Stimulated activated CD4-positive, alpha-beta T cell treated with anti-CD3 and anti-CD28 coated beads, Interleukin-15, amount 100 ng/mL, for 24 hours (primary cell): ENCODE data around the gene KCNB1.
"Not testable (repeated sequence)": the region's sequence is repeated elsewhere in the genome, so short reads cannot be mapped to it uniquely, and the experiment has no call there.

Experiments used
- DNase-seq: peaks from one replicate; pipeline ENCODE4 v3.0.0-alpha.2; 2020

Gene KCNB1

GRCh38 chr20:49431329-49431728 lies 51.1 kb downstream of the KCNB1 start:
- no peak for DNase-seq

DNA sequence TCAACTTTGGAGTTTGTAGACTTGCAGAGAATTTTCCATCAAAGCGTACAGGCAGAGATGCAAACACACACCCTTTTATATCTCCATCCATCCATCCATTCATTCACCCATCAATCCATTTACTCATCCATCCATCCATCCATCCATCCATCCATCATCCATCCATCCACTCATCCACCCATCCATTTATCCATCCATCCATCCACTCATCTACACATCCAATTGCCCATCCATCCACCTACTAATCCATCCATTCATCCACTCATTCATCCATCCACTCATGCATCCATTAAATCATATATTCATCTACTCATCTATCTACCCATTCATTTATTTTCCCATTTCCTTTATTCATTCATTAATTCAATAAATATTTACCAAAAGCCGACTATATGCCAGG lies 52.1 kb downstream of the KCNB1 start:
- DNase-seq: no peak

DNA sequence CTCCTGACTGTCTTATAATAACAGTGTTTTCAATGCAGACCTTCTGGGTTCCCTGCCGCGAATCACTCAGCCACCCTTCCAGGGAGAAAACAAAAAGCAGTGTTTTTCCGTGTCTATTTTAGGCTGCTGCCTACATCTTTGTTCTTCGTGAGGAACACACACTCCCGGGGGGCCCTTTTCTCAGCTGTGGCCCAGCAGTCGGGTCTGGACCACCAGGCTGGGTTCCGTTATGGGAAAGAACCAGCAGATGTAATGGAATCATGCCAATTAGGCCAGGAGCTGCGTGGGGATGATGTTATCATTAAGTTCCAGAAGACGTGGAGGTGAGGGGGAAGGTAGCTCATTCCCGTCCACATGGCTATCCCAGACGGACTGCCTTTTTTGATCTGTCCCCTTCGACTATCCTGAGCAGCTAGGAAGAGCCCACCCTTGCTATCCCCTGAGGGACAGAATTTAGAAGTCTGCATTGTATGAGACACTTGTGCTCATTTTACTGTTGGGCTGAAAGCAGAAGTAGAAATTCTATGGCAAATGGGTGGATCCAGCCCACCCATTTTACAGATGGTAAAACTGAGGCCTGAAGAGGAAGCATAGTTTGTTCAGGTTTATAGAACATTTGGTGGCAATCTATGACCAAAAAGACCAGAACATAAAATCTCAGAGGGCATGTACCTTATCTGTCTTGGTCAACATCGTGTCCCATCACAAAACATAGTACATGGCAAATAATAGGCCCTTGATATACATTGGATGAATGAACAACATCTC lies 54.5 kb downstream of the KCNB1 start:
- DNase-seq: no peak

DNA sequence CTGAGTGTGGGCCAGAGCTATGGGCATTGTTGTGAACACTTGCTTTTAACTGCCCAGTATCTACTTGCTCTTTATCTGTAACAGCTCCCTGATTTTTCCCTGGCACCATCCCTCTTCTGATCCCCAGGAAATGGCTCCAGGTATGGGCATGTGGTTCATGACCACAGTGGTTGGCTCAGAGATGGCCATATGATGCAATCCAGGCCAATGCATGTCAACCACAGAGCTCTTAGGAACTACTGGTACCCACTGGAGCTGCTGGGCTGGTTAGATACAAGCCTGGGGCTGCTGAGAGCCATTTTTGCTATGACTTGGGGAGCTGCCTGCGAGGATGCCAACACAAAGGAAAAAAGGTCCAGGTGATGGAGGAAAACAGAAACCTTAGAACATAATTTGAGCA lies 55.6 kb downstream of the KCNB1 start:
- no peak for DNase-seq

DNA sequence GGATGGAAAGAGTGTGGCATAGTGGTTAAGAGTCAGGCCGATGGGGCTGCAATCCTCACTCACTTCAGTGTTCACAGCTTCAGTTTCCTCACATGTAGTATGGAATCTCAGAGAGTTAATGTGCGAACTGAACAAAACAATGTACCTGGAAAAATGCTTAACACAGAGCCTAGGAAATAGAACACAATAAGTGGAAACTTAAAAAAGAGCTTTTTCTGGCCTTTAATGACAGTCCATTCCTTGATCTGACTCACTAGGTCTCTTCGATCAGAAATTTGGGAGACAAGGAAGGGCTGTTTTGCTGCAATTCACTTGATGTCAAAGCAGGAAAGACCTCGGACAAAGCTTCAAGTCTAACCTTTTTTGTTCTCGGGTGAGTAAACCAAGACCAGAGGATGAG lies 56.1 kb downstream of the KCNB1 start:
- no peak for DNase-seq

DNA sequence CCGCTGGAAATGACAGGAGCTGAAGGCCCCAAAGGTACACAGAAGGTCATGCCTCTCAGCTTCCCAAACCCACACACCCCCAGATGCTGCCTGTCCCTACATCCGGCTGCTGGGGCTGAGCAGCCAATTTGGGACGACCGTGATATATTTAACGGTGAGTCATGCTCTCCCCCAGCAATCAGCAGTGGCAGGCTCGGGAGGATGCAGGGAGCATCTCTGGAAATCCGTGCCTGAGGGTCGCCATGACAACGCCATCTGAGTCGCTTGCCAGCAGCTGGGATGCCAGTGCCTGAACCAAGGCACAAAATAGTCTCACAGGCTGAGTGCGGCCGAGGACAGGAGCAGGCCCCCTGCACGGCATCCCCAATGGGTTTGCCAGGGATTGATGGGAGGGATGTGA lies 57.9 kb downstream of the KCNB1 start:
- no peak for DNase-seq

GRCh38 chr20:49422161-49422560 lies 60.3 kb downstream of the KCNB1 start:
- no peak for DNase-seq

DNA sequence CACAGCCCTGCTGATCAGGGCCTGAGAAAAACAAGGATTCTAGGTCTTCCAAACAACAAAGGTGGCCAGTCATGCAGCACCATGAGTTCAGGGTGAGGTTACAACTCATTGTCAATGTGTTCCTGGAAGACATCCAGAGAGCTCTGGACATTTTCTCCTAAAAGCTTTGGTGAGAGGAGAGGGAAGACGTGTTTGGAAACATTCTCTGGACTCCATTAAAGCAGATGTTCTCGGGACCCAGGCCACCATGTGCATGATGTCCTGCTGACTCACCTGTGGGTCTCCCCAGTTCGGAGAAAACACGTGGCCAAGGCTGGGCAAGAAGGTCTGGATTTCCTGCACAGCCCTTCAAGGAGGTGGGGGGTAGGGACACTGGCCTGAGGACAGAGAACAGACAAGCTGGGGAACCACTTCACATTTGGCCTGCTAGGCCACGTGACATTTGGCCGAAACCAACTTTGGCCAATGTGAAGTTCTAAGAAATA lies 61.6 kb downstream of the KCNB1 start:
- no peak for DNase-seq

DNA sequence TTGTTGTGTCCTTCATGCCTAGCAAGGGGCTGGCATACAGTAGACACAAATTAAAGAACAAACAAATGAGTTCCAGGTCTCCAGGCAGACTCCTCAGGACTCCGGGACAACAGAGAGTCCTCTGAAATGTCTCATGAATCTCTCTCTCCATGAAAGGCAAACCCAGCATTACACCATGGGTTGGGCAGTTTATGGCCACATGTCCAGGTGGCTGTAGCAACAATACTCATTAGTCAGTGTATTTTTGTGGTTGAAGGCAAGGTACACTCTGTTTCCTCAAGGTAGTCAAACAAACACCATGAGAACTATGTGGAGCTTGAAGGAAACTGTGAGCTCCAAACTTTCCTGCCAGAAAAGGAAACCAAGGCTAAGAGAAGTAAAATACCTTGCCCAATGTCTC lies 62.2 kb downstream of the KCNB1 start:
- no peak for DNase-seq

DNA sequence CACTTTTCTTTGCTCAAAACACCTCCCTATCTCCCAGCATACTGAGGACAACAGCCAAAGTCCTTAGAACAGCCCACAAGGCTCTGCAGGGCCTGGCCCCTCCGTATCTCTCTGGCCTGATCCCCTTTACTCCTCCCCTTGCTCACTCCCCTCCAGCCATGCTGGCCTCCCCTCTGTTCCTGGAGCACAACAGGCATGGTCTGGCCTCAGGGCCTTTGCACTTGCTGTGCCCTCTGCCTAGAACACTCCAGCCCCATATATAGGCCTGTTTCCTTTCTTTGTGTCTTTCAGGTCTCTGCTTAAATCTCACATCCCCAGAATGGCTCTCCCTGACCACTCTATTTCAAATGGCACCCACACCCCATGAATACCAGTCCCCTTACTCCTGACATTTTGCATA lies 62.7 kb downstream of the KCNB1 start:
- DNase-seq: no peak

DNA sequence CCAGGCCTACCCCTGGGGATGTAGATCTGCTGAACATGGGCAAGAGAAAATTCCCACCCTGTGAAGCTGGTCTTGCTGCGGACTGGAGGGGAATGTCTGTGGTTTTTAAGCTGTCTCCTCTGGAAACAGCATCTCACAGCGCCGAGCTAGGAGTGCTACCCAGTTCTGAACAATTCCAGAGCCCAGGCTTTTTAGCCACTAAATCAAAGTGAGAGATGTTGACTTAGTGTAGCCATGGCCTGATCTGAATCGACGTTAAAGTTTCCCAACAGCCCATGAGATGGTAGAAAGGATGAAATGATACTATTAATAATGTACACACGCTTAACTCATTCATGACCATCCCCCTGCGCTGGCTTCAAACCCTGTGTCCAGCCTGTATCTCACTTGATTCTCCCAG lies 63.7 kb downstream of the KCNB1 start:
- DNase-seq: no peak

DNA sequence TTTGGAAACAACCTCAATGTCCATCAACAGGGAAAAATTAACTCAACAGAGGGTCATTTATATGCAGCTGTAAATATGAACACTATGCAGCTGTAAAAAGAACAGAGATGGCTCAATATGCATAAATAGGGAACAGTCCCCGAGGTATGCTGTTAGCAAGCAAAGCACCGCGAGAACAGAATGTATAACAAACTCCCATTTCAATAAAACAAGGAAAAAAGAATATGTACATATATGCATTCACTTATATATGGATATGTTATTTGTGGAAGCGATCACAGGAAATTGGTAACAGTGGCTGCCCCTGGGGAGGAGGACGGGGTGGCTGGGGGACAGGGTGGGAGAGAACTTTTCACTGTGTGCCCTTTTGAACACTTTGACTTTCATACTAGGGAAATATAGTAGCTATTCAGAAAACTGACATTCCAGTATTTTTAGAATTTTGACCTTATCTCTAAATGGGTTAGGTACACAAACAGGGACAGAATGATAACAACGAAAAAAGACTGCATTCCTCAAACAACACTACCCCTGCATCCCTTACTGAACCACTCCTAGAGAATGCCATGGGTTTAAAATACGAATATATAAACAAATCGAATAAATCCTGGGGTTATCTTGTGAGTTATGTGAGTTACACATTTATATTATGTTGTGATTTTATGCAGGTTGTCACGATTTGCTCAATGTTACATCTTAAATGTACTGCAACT lies 64.5 kb downstream of the KCNB1 start:
- no peak for DNase-seq

DNA sequence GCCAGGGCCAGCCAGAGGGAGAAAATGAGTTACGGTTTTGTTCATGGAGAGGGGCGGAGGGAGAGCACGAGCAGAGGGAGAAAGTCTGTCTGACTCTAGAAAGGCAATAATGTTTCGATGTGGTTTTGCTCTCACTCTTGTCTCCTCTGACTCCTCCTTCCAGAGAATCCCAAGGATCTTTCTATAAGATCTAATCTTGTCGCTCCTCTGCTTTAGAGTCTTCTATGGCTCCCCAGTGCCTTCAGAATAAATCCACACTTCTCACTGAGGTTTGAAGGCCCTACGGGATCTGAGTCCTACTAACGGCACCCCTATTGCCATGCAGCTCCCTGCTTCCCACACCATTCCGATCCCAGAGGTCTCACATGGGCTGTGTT lies 66.8 kb downstream of the KCNB1 start:
- no peak for DNase-seq

GRCh38 chr20:49415005-49415667 lies 67.3 kb downstream of the KCNB1 start:
- DNase-seq: no peak

DNA sequence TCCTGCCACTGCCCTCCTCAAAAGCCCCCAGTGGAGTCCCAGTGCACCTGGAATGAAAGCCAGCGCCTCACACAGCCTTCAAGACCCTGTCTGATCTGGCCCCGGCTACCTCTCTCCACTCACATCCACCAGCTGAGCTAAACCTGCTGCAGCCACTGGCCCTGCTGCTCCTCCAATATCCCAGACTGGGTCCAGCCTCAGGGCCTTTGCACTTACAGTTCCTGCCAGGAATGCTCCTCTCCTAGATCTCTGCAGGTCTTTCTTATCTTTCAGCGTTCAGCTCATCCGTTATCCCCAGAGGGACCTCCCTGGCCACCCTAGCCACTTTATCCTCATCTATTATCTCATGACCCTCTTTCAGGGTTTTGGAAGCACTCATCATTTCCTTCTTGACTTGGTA lies 68.8 kb downstream of the KCNB1 start:
- DNase-seq: no peak

- no peak for DNase-seq
These were observed 69.5 kb downstream of the KCNB1 start for GRCh38 chr20:49412953-49413352.

DNA sequence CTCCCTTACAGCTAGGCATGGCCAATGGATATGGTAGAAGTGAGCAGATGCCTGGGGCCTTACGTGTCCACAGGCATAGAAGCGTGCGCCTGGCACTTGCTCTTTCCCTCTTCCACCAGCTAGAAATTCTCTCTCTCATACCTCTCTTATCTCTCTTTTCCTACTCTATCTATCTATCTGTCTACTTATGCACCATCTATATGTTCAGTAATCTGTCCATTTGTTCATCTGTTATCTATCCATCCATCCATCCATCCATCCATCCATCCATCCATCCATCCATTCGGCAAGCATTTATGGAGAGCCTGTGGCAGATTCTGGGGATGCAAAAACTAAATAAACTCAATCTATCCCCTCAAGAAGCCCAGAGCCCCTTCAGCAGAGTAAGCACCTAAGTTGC lies 70.2 kb downstream of the KCNB1 start:
- DNase-seq: no peak

- DNase-seq: no peak
These were observed 71.1 kb downstream of the KCNB1 start for GRCh38 chr20:49411221-49411925.

DNA sequence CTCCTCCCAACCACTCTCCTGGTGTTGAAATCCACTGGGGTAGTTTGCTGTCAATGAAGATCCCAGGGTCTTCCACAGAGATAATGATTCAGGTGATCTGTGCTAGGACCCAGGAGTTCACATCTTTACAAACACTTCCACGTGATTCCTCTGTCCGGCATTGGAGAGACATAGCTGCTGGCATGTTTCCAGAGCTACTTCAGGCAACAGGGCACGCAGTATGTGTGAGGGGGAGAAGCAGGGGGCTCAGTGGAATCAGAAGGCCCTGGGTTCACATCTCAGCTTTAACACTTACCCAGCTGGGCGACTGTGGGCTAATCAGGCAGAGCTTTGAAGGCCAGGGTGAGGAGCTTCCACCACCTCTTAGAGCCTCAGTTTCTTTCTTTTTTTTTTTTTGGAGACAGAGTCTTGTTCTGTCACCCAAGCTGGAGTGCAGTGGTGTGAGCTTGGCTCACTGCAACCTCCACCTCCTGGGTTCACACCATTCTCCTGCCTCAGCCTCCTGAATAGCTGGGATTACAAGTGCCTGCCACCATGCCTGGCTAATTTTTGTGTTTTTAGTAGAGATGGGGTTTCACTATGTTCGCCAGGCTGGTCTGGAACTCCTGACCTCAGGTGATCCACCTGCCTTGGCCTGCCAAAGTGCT lies 72.4 kb downstream of the KCNB1 start:
- DNase-seq: not testable (repeated sequence)

GRCh38 chr20:49409302-49409974 lies 73.0 kb downstream of the KCNB1 start:
- no peak for DNase-seq

DNA sequence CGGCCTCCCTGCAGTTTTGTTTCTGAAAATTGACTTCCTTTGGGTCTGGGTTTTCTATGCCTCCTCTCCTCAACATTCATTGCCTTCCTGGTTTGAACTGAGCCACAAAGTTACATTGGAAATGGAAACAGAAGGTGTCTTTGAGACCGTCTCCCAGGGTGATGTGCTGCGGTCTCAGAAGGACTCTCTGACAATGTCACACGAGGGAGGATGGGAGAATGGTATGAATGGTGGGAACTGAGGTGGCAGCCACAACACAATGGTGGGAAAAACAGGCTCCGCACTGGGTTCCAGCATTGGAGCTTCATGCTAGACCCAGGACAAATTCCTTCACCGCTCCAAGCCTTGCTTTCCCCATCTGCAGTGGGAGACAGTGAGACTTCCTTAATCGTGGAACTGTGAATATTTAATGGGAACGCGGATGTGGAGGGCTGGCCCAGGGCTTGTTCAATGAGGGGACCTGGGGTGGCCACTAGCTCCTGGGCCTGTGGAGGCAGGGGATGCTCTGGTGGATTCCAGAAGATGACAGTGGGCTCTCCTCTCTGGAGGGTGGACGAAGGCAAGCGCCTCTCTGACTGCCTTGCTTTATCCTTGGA lies 73.9 kb downstream of the KCNB1 start:
- DNase-seq: no peak

- no peak for DNase-seq
These were observed 75.8 kb downstream of the KCNB1 start for GRCh38 chr20:49406666-49407065.
